Tibial nerve (tissue), 4 donors: ENCODE data around the gene TSC22D4. TPM values are rescaled to one million over a fixed set of nuclear protein-coding genes. Genes with fewer than 3 reads are reported as not detected.
"Not testable (repeated sequence)": the region's sequence is repeated elsewhere in the genome, so short reads cannot be mapped to it uniquely, and the experiment has no call there.

ENCODE experiments used
- DNase-seq, 2 donors: peaks; one replicate each; pipeline ENCODE4 v3.0.0-alpha.2; 2019; ENCODE audit warnings: low spot score in 2 of 2
- H3K27ac ChIP-seq, 4 donors: fragments of 200-600 bp; sonication (generic) in 3 of 4; one replicate each; pipeline ENCODE4 v1.5.1; 2017 to 2019; ENCODE audit warnings: mild to moderate bottlenecking in 1 of 4
- H3K27me3 ChIP-seq, 2 donors: fragments of 200-600 bp; sonication (generic) in 1 of 2; one replicate each; pipeline versions ENCODE4 v1.5.1 to v1.6.0; 2017 to 2019
- H3K36me3 ChIP-seq, 3 donors: fragments of 200-600 bp; sonication (generic); one replicate each; pipeline ENCODE4 v1.5.1; 2018 to 2019
- H3K4me1 ChIP-seq, 4 donors: fragments of 200-600 bp; sonication (generic) in 3 of 4; one replicate each; pipeline ENCODE4 v1.5.1; 2017 to 2019
- H3K4me3 ChIP-seq, 4 donors: fragments of 200-600 bp; sonication (generic) in 3 of 4; one replicate each; pipeline ENCODE4 v1.5.1; 2017 to 2019; ENCODE audit warnings: mild to moderate bottlenecking in 1 of 4, moderate library complexity in 1 of 4
- H3K9me3 ChIP-seq, 4 donors: fragments of 200-600 bp; sonication (generic) in 3 of 4; one replicate each; pipeline ENCODE4 v1.5.1; 2017 to 2019
- EP300 ChIP-seq, 2 donors: sonication (generic); formaldehyde crosslinking; IDR thresholded peaks; one replicate each; pipeline ENCODE4 v1.6.1; 2017; ENCODE audit warnings: antibody characterized with exemption in 2 of 2, mild to moderate bottlenecking in 1 of 2
- POLR2A ChIP-seq, 2 donors: fragments of 450-650 bp; IDR thresholded peaks; one replicate each; pipeline ENCODE4 v1.6.1; 2017; ENCODE audit warnings: antibody characterized with exemption in 2 of 2, mild to moderate bottlenecking in 2 of 2, moderate library complexity in 2 of 2
- WGBS, 2 donors: methylation state at CpG; one replicate each; pipeline ENCODE4 v1.1.5; 2018; 5-methylcytosine and 5-hydroxymethylcytosine counted together
- total RNA-seq, 4 donors: library from RNA; depleted of rRNA; stranded (reverse); fragments of >200 nt; gene quantifications; one replicate each; pipeline ENCODE4 v1.1.0, GENCODE V29; 2016
- TF ChIP-seq, protein P1 (sequence below), 5 experiments: fragments of 200-600 bp in 3 of 5; fragments of 450-650 bp in 2 of 5; sonication (generic) in 3 of 5; IDR thresholded peaks; one replicate each; pipeline ENCODE4 v1.5.1; 2016 to 2019; ENCODE audit warnings: antibody characterized with exemption in 5 of 5, mild to moderate bottlenecking in 3 of 5, moderate library complexity in 2 of 5

The TSC22D4 gene
- total RNA-seq, 4 donors from 2014 or later = 154 to 224 (median 188) TPM

DNA sequence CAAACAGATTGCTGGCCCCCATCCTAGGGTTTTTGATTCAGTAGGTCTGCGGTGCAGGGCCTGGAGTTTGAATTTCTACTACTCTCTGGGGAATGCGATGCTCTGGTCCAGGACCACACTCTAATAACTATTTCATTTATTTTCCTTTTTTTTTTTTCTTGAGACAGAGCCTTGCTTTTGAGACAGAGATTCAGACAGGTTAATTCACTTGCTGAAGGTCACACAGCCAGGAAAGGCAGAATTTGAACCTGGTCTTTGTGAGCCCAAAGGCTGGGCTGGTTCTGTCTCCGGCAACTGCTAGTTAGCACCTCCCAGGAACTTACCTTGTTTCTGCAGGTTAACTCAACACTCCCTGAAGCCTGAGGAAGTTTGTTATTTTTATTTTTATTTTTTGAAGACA, 26.5 kb downstream of the TSC22D4 start:
- no peak for DNase-seq
- Histone ChIP-seq H3K27me3 (no peaks in the 10 kb centered on the region), H3K27ac (no peak overlapping the region), H3K4me3 (no peak overlapping the region), H3K36me3 (peaks cover 0 to 24% (median 0%) of the 10 kb centered on the region in 3 donors), H3K9me3 (no peaks in the 10 kb centered on the region), H3K4me1 (peaks cover 0 to 18% (median 0%) of the 10 kb centered on the region in 4 donors)
- TF ChIP-seq, protein P1, sequence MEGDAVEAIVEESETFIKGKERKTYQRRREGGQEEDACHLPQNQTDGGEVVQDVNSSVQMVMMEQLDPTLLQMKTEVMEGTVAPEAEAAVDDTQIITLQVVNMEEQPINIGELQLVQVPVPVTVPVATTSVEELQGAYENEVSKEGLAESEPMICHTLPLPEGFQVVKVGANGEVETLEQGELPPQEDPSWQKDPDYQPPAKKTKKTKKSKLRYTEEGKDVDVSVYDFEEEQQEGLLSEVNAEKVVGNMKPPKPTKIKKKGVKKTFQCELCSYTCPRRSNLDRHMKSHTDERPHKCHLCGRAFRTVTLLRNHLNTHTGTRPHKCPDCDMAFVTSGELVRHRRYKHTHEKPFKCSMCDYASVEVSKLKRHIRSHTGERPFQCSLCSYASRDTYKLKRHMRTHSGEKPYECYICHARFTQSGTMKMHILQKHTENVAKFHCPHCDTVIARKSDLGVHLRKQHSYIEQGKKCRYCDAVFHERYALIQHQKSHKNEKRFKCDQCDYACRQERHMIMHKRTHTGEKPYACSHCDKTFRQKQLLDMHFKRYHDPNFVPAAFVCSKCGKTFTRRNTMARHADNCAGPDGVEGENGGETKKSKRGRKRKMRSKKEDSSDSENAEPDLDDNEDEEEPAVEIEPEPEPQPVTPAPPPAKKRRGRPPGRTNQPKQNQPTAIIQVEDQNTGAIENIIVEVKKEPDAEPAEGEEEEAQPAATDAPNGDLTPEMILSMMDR (IDR thresholded peaks at IDR 0.05) = no peak
- TF ChIP-seq POLR2A (IDR thresholded peaks at IDR 0.05) (no peak), EP300 (IDR thresholded peaks at IDR 0.05) (no peak)
- 84 to 86% methylated on average over 3 of the region's 3 CpGs for WGBS, 2 donors

DNA sequence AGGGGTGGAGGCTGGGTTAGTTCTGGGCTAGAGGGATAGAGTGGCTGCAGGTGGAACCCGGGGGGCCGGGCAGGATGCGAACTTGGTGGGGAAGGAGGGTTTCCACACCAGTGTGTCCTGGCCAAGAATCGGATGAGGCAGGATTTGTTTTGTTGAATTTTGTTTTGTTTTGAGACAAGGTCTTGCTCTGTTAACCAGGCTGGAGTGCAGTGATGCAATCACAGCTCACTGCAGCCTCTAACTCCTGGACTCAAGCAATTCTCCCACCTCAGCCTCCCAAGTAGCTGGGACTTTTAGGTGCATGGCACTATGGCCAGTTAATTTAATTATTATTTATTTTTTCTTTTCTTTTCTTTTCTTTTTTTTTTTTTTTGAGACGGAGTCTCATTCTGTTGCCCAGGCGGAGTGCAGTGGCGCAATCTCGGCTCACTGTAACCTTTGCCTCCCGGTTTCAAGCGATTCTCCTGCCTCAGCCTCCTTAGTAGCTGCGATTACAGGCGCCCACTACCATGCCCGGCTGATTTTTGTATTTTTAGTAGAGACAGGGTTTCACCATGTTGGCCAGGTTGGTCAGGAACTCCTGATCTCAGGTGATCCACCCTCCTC, 29.7 kb downstream of the TSC22D4 start:
- WGBS, 2 donors = 85 to 87% methylated on average over 13 of the region's 13 CpGs
- Histone ChIP-seq H3K9me3 (no peaks in the 10 kb centered on the region), H3K4me1 (peaks cover 0 to 30% (median 8%) of the 10 kb centered on the region in 4 donors), H3K27me3 (no peaks in the 10 kb centered on the region), H3K4me3 (no peak overlapping the region), H3K36me3 (no peaks in the 10 kb centered on the region), H3K27ac (no peak overlapping the region)
- no peak for DNase-seq
- TF ChIP-seq POLR2A (IDR thresholded peaks at IDR 0.05) (no peak), EP300 (IDR thresholded peaks at IDR 0.05) (no peak)
- TF ChIP-seq, protein P1 (IDR thresholded peaks at IDR 0.05) = no peak

DNA sequence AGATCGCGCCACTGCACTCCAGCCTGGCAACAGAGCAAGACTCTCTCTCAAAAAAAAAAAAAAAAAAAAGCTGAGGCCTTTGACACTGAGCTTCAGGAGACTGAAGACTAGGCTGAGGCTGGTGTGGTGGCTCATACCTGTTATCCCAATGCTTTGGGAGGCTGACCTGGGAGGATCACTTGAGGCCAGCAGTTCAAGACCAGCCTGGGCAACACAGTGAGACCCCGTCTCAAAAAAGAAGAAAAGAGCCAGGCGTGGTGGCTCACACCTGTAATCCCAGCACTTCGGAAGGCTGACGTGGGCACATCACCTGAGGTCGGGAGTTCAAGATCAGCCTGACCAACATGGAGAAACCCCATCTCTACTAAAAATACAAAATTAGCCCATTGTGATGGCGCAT, 31.7 kb downstream of the TSC22D4 start:
- DNase-seq, H3K36me3 ChIP-seq, H3K9me3 ChIP-seq, H3K27me3 ChIP-seq, H3K4me3 ChIP-seq, H3K27ac ChIP-seq: not testable (repeated sequence)
- H3K4me1 ChIP-seq = peaks cover 0 to 41% (median 11%) of the 10 kb centered on the region in 4 donors
- 96 to 97% methylated on average over 8 of the region's 8 CpGs for WGBS, 2 donors

DNA sequence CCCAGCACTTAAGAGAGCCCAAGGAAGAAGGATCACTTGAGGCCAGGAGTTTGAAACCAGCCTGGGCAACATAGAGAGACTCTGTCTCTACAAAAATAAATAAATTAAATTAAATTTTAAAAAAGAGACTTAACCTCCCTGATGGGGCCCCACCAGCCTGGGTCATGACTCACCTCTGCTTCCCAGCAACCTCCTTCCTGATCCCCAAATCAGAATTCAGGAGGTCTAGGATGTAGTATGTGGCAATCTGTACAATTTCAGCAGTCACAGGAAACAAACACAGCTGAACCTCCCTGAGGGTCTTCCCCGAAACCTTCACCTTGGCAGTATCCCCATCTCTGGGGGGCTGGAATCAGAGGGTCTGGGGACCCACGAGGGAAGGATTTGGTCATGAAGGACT, 33.0 kb downstream of the TSC22D4 start:
- 73 to 77% methylated on average over 2 of the region's 2 CpGs for WGBS, 2 donors
- peaks cover 0 to 40% (median 11%) of the 10 kb centered on the region in 4 donors for H3K4me1 ChIP-seq
- no peaks in the 10 kb centered on the region for H3K27me3 ChIP-seq
- no peaks in the 10 kb centered on the region for H3K36me3 ChIP-seq
- TF ChIP-seq EP300 (IDR thresholded peaks at IDR 0.05) (no peak), POLR2A (IDR thresholded peaks at IDR 0.05) (no peak)
- TF ChIP-seq, protein P1 (IDR thresholded peaks at IDR 0.05) = no peak
- H3K9me3 ChIP-seq = no peaks in the 10 kb centered on the region
- H3K27ac ChIP-seq = peak overlapping the region in 2 of 4 donors; percentile 33 to 85
- DNase-seq = no peak
- H3K4me3 ChIP-seq = no peak overlapping the region

DNA sequence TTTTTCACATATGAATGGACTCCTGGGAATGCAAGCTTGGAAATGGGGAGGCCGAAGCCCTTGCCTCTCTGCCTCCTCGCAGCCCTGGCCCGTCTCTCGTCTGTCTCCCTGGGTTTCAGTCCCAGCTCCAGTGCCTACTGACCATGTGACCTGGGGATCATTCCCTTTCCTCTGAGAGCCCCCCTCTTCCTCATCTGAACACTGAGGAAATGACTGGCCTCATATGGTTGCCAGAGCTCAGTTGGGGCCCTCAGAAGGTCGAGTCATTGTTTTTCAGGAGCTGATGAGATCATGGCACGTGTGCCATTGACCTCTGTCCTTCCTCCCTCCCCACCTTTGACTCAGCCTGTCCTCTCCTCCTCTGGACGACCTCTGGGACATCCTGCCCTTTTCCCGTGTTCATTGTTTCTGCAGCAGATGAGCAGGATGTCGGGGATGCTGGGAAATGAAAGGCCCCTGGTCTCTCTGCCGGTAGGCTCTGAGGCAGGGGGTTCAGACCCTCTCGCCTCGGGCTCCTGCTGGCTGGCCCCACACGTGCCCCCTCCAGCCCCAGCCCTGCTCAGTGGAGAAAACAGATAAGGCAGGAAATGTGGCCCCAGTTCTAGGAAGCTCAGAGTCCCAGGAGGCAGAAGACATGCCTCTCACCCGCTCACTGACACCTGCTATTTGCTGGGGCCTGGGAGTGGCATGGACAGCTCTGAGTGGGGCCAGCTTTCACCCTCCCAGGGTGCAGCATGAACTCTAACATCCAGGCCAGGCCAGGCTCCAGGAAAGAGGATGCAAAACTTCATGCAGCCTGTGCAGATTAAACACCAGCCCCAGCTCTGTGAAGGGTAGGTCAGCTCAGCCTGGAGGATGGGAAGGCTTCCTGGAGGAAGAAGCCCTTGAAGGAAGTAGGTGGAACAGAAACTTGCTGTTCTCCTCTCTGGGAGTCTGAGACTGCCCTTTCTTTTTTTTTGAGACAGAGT, 34.4 kb downstream of the TSC22D4 start:
- Histone ChIP-seq H3K4me3 (no peak overlapping the region), H3K27me3 (no peaks in the 10 kb centered on the region), H3K9me3 (no peaks in the 10 kb centered on the region), H3K27ac (peak overlapping the region; percentile 22 to 85 (median 58)), H3K4me1 (peaks cover 0 to 28% (median 11%) of the 10 kb centered on the region in 4 donors), H3K36me3 (no peaks in the 10 kb centered on the region)
- DNase-seq = no peak
- peak in 1 of 2 donors; percentile 64 for TF ChIP-seq EP300 (IDR thresholded peaks at IDR 0.05)
- TF ChIP-seq POLR2A (IDR thresholded peaks at IDR 0.05) = no peak
- 21 to 28% methylated on average over 14 of the region's 14 CpGs for WGBS, 2 donors
